OCI-LY7 (cell line): ENCODE measurements around the gene VSX2. TPM values are rescaled to one million over a fixed set of nuclear protein-coding genes. Genes with fewer than 3 reads are reported as not detected.

ENCODE experiments used
- BruUV-seq: library from RNA; stranded (reverse); fragments of 400-500 nt; replicated peaks from 2 replicates; lab custom pipeline; 2021; lab: Mats Ljungman, UMichigan
- CTCF ChIA-PET: fragments of 300-600 bp; sonication (Branson Sonifier 250); formaldehyde crosslinking; loops from one replicate; lab custom pipeline; 2022; ENCODE audit warnings: antibody characterized with exemption; ENCODE audit not compliant: unreplicated experiment; lab: Charles Lee
- POLR2A ChIA-PET: fragments of 300-600 bp; sonication (Branson Sonifier 250); formaldehyde crosslinking; loops from one replicate; lab custom pipeline; 2022; ENCODE audit warnings: antibody characterized with exemption; lab: Charles Lee
- DNase-seq: peaks from one replicate; pipeline ENCODE4 v3.0.0-alpha.2; 2015; ENCODE audit warnings: low spot score
- H2AFZ ChIP-seq: fragments of 200-600 bp; sonication (generic), shearing (Covaris generic); 2 replicates; pipeline ENCODE4 v1.6.1; 2014; ENCODE audit warnings: mild to moderate bottlenecking, antibody characterized with exemption, low read length, moderate library complexity
- H3K27ac ChIP-seq: fragments of 200-600 bp; sonication (generic); 2 replicates; pipeline ENCODE4 v1.5.1; 2014; ENCODE audit warnings: mixed run types, low read depth, mild to moderate bottlenecking, moderate library complexity, low read length, inconsistent platforms; ENCODE audit not compliant: poor library complexity, severe bottlenecking
- H3K36me3 ChIP-seq: fragments of 200-600 bp; sonication (generic); 2 replicates; pipeline ENCODE4 v1.6.1; 2014; ENCODE audit warnings: mild to moderate bottlenecking, antibody characterized with exemption, low read length, moderate library complexity, mixed read lengths; ENCODE audit not compliant: insufficient read depth
- H3K4me1 ChIP-seq: fragments of 200-600 bp; sonication (generic); 2 replicates; pipeline ENCODE4 v1.5.1; 2014; ENCODE audit warnings: mild to moderate bottlenecking, low read length; ENCODE audit not compliant: insufficient read depth, poor library complexity, severe bottlenecking
- H3K4me2 ChIP-seq: fragments of 200-600 bp; sonication (generic); 2 replicates; pipeline ENCODE4 v1.6.1; 2014; ENCODE audit warnings: mild to moderate bottlenecking, low read length
- H3K4me3 ChIP-seq: fragments of 200-600 bp; sonication (generic); 2 replicates; pipeline ENCODE4 v1.5.1; 2014; ENCODE audit warnings: mild to moderate bottlenecking, low read depth, low read length; ENCODE audit not compliant: poor library complexity, severe bottlenecking
- H3K79me2 ChIP-seq: fragments of 200-600 bp; sonication (generic); 2 replicates; pipeline ENCODE4 v1.6.1; 2016; ENCODE audit warnings: low read depth, mild to moderate bottlenecking, low read length, moderate library complexity, mixed read lengths; ENCODE audit not compliant: insufficient read depth
- H3K9me2 ChIP-seq: fragments of 200-600 bp; sonication (generic); 2 replicates; pipeline ENCODE4 v1.6.1; 2016; ENCODE audit warnings: mild to moderate bottlenecking, low read length, mixed read lengths; ENCODE audit not compliant: insufficient read depth
- H3K9me3 ChIP-seq: fragments of 200-600 bp; sonication (generic); 2 replicates; pipeline ENCODE4 v1.6.1; 2014; ENCODE audit warnings: mild to moderate bottlenecking, mixed run types, low read length, mixed read lengths
- H4K20me1 ChIP-seq: fragments of 200-600 bp; sonication (generic); 2 replicates; pipeline ENCODE4 v1.6.1; 2014; ENCODE audit warnings: mild to moderate bottlenecking, antibody characterized with exemption, low read length, moderate library complexity, mixed read lengths; ENCODE audit not compliant: insufficient read depth
- CTCF ChIP-seq: fragments of 200-600 bp; sonication (generic); conservative IDR thresholded peaks from 2 replicates; pipeline ENCODE4 v1.5.1; 2014; ENCODE audit warnings: mild to moderate bottlenecking, antibody characterized with exemption, low read length, moderate library complexity, mixed read lengths
- EZH2phosphoT487 ChIP-seq: fragments of 200-600 bp; sonication (generic); IDR thresholded peaks from 2 replicates; pipeline ENCODE4 v1.6.1; 2018; ENCODE audit warnings: low read depth, borderline replicate concordance, mild to moderate bottlenecking, mixed run types, antibody characterized with exemption, low read length, moderate library complexity, mixed read lengths
- intact Hi-C: fragments of 100-400 bp; cut with micrococcal nuclease; formaldehyde crosslinking; loops from one replicate; pipeline ENCODE4 v1.10.0; 2022; ENCODE audit not compliant: unreplicated experiment
- total RNA-seq, 2 experiments: library from RNA; depleted of rRNA in 1 of 2; stranded (reverse); fragments of >200 nt in 1 of 2; shearing (Covaris generic) in 1 of 2; gene quantifications; 2 replicates each; pipeline ENCODE4 v1.2.3, GENCODE V29; 2014 to 2022

VSX2 gene
- total RNA-seq, 2 experiments from 2014 or later = not detected

- peaks cover 10% of the 10 kb centered on the region for H3K4me1 ChIP-seq
- H3K4me2 ChIP-seq = no peak overlapping the region
- intact Hi-C loops = no loop called here
- no peak overlapping the region for H3K27ac ChIP-seq
- H3K79me2 ChIP-seq = no peaks in the 10 kb centered on the region
- H2AFZ ChIP-seq = no peak overlapping the region
- no TSS peak for BruUV-seq
- no peak for TF ChIP-seq CTCF
- TF ChIP-seq EZH2phosphoT487 = no peak
- ChIA-PET CTCF (no interaction called here), POLR2A (interaction anchor here (0.7 kb wide), 1 partner anchor 117 kb away, joined by 3 read pairs; no protein-coding TSS in a partner anchor)
- no peak for DNase-seq
- H3K9me2 ChIP-seq = no peaks in the 10 kb centered on the region
- no peaks in the 10 kb centered on the region; the same call in 1 of the 2 replicates for H4K20me1 ChIP-seq
- H3K4me3 ChIP-seq = no peak overlapping the region
- H3K36me3 ChIP-seq = no peaks in the 10 kb centered on the region
- H3K9me3 ChIP-seq = no peaks in the 10 kb centered on the region
Observed at GRCh38 chr14:74258764-74259035, 19.5 kb downstream of the VSX2 start.

GRCh38 chr14:74259513-74259912 lies 20.3 kb downstream of the VSX2 start:
- intact Hi-C loops = no loop called here
- H4K20me1 ChIP-seq = no peaks in the 10 kb centered on the region; the same call in 1 of the 2 replicates
- H3K4me2 ChIP-seq = no peak overlapping the region
- ChIA-PET POLR2A (interaction anchor here (0.6 kb wide), 1 partner anchor 721 kb away, joined by 3 read pairs; no protein-coding TSS in a partner anchor), CTCF (no interaction called here)
- H3K79me2 ChIP-seq = no peaks in the 10 kb centered on the region
- no peak for DNase-seq
- H3K36me3 ChIP-seq = no peaks in the 10 kb centered on the region
- no peak overlapping the region for H3K27ac ChIP-seq
- no peaks in the 10 kb centered on the region for H3K9me2 ChIP-seq
- H3K9me3 ChIP-seq = no peaks in the 10 kb centered on the region
- H3K4me1 ChIP-seq = peaks cover 10% of the 10 kb centered on the region
- no peak overlapping the region for H3K4me3 ChIP-seq
- H2AFZ ChIP-seq = no peak overlapping the region
- BruUV-seq = no TSS peak
- no peak for TF ChIP-seq CTCF
- no peak for TF ChIP-seq EZH2phosphoT487

- BruUV-seq = no TSS peak
- H4K20me1 ChIP-seq = no peaks in the 10 kb centered on the region; the same call in 1 of the 2 replicates
- no peak for TF ChIP-seq EZH2phosphoT487
- H3K9me3 ChIP-seq = no peaks in the 10 kb centered on the region
- H3K79me2 ChIP-seq = no peaks in the 10 kb centered on the region
- H3K36me3 ChIP-seq = no peaks in the 10 kb centered on the region
- no peak overlapping the region for H3K27ac ChIP-seq
- no peak overlapping the region for H3K4me3 ChIP-seq
- H3K9me2 ChIP-seq = no peaks in the 10 kb centered on the region
- CTCF ChIA-PET = no interaction called here
- POLR2A ChIA-PET = interaction anchor here (1.1 kb wide), 1 partner anchor 13 kb away, joined by 3 read pairs; no protein-coding TSS in a partner anchor
- DNase-seq = no peak
- intact Hi-C loops = no loop called here
- no peak overlapping the region for H3K4me2 ChIP-seq
- H3K4me1 ChIP-seq = peaks cover 10% of the 10 kb centered on the region
- no peak overlapping the region for H2AFZ ChIP-seq
Observed at GRCh38 chr14:74260525-74261233, 21.4 kb downstream of the VSX2 start.
